WTC11 (cell line): Measurements from ENCODE around the gene AFF3. TPM values are rescaled to one million over a fixed set of nuclear protein-coding genes. Genes with fewer than 3 reads are reported as not detected.

Experiments
- ATAC-seq: fragments of 200-7000 bp; cut with Tn5 transposase; 2 replicates; pipeline ENCODE4 v1.10.0; 2021; ENCODE audit warnings: mild to moderate bottlenecking, moderate library complexity
- CTCF ChIA-PET: fragments of 300-600 bp; sonication (Branson Sonifier 250); formaldehyde crosslinking; loops from one replicate; lab custom pipeline; 2021; ENCODE audit warnings: antibody characterized with exemption; lab: Charles Lee
- POLR2A ChIA-PET: fragments of 350-600 bp; sonication (Branson Sonifier 250); formaldehyde crosslinking; loops from one replicate; lab custom pipeline; 2021; ENCODE audit warnings: antibody characterized with exemption; lab: Charles Lee
- DNase-seq: peaks from one replicate; pipeline ENCODE4 v3.0.0; 2021; ENCODE audit warnings: low spot score
- H3K27ac Mint-ChIP-seq: 2 replicates; pipeline ENCODE4 v1.8.0; 2021; ENCODE audit warnings: mixed read lengths
- H3K27me3 Mint-ChIP-seq: 2 replicates; pipeline ENCODE4 v1.8.0; 2021; ENCODE audit warnings: low read depth, mild to moderate bottlenecking, moderate library complexity, mixed read lengths
- H3K36me3 Mint-ChIP-seq: 2 replicates; pipeline ENCODE4 v1.8.0; 2021; ENCODE audit warnings: mixed read lengths
- H3K4me1 Mint-ChIP-seq: 2 replicates; pipeline ENCODE4 v1.8.0; 2022; ENCODE audit warnings: mixed read lengths
- H3K4me3 Mint-ChIP-seq: 2 replicates; pipeline ENCODE4 v1.8.0; 2021; ENCODE audit warnings: mild to moderate bottlenecking, moderate library complexity, mixed read lengths
- H3K9me3 Mint-ChIP-seq: 2 replicates; pipeline ENCODE4 v1.8.0; 2021; ENCODE audit warnings: mixed read lengths
- ATF1 ChIP-seq: sonication (generic); formaldehyde crosslinking; IDR thresholded peaks from 2 replicates; pipeline ENCODE4 v1.8.1; 2023; ENCODE audit warnings: mild to moderate bottlenecking, moderate library complexity, missing genetic modification reagents
- ATF3 ChIP-seq: sonication (generic); formaldehyde crosslinking; conservative IDR thresholded peaks from 2 replicates; pipeline ENCODE4 v1.8.1; 2022; ENCODE audit warnings: mild to moderate bottlenecking, missing genetic modification reagents
- CBFB ChIP-seq: sonication (generic); formaldehyde crosslinking; IDR thresholded peaks from 2 replicates; pipeline ENCODE4 v1.8.1; 2022; ENCODE audit warnings: mild to moderate bottlenecking, low read depth, missing genetic modification reagents
- GABPB1 ChIP-seq: sonication (generic); formaldehyde crosslinking; IDR thresholded peaks from 2 replicates; pipeline ENCODE4 v1.8.1; 2023; ENCODE audit warnings: mild to moderate bottlenecking, missing genetic modification reagents
- GRHL2 ChIP-seq: fragments of 250-450 bp; sonication (Bioruptor Pico); IDR thresholded peaks from 2 replicates; pipeline ENCODE4 v1.8.0; 2022; ENCODE audit warnings: mild to moderate bottlenecking, moderate library complexity; ENCODE audit not compliant: insufficient replicate concordance, severe bottlenecking
- IRF1 ChIP-seq: sonication (generic); formaldehyde crosslinking; IDR thresholded peaks from 2 replicates; pipeline ENCODE4 v1.8.0; 2023; ENCODE audit warnings: missing genetic modification reagents
- IRF2 ChIP-seq: sonication (generic); formaldehyde crosslinking; IDR thresholded peaks from 2 replicates; pipeline ENCODE4 v1.8.0; 2022; ENCODE audit warnings: low read depth, missing genetic modification reagents, borderline replicate concordance
- JAZF1 ChIP-seq: fragments of 250-450 bp; sonication (Bioruptor Pico); IDR thresholded peaks from 2 replicates; pipeline ENCODE4 v1.9.0; 2021; ENCODE audit warnings: moderate library complexity, mild to moderate bottlenecking, inconsistent platforms
- MLX ChIP-seq: sonication (generic); formaldehyde crosslinking; IDR thresholded peaks from 2 replicates; pipeline ENCODE4 v1.8.1; 2023; ENCODE audit warnings: mild to moderate bottlenecking, missing genetic modification reagents, moderate library complexity
- NFE2L1 ChIP-seq: sonication (generic); formaldehyde crosslinking; IDR thresholded peaks from 2 replicates; pipeline ENCODE4 v1.8.1; 2023; ENCODE audit warnings: missing genetic modification reagents
- NR1H2 ChIP-seq: sonication (generic); formaldehyde crosslinking; IDR thresholded peaks from 2 replicates; pipeline ENCODE4 v1.9.0; 2021; ENCODE audit warnings: mild to moderate bottlenecking, moderate library complexity, missing genetic modification reagents
- PRDM15 ChIP-seq: sonication (generic); formaldehyde crosslinking; IDR thresholded peaks from 2 replicates; pipeline ENCODE4 v1.8.0; 2022; ENCODE audit warnings: missing genetic modification reagents
- TEAD4 ChIP-seq: sonication (generic); formaldehyde crosslinking; IDR thresholded peaks from 2 replicates; pipeline ENCODE4 v1.8.0; 2022; ENCODE audit warnings: mild to moderate bottlenecking, missing genetic modification reagents
- ZBTB21 ChIP-seq: sonication (generic); formaldehyde crosslinking; IDR thresholded peaks from 2 replicates; pipeline ENCODE4 v1.8.1; 2023; ENCODE audit warnings: mild to moderate bottlenecking, missing genetic modification reagents, borderline replicate concordance
- ZNF232 ChIP-seq: sonication (generic); formaldehyde crosslinking; IDR thresholded peaks from 2 replicates; pipeline ENCODE4 v1.8.0; 2022; ENCODE audit warnings: mild to moderate bottlenecking, missing genetic modification reagents
- ZNF263 ChIP-seq: sonication (generic); formaldehyde crosslinking; IDR thresholded peaks from 2 replicates; pipeline ENCODE4 v1.8.1; 2022; ENCODE audit warnings: low read depth, mild to moderate bottlenecking, moderate library complexity, missing genetic modification reagents
- total RNA-seq: library from RNA; stranded (reverse); gene quantifications from 3 replicates; pipeline ENCODE4 v1.2.3, GENCODE V29; 2021
- TF ChIP-seq, protein P1 (sequence below): sonication (generic); formaldehyde crosslinking; IDR thresholded peaks from 2 replicates; pipeline ENCODE4 v1.8.0; 2022; ENCODE audit warnings: mild to moderate bottlenecking, missing genetic modification reagents
- TF ChIP-seq, protein P2 (sequence below): fragments of 200-600 bp; IDR thresholded peaks from 2 replicates; pipeline ENCODE4 v1.8.0; 2022; ENCODE audit warnings: antibody characterized with exemption
- TF ChIP-seq, protein P3 (sequence below): sonication (generic); formaldehyde crosslinking; IDR thresholded peaks from 2 replicates; pipeline ENCODE4 v1.8.1; 2022; ENCODE audit warnings: mild to moderate bottlenecking, missing genetic modification reagents, moderate library complexity, borderline replicate concordance
- TF ChIP-seq, protein P4 (sequence below): fragments of 250-450 bp; sonication (Bioruptor Pico); IDR thresholded peaks from 2 replicates; pipeline ENCODE4 v2.1.2; 2022; ENCODE audit warnings: mild to moderate bottlenecking, moderate library complexity

Gene AFF3
- total RNA-seq, 1 experiment from 2014 or later: 1.2 TPM

GRCh38 chr2:100015849-100016248 is 126.5 kb downstream of the AFF3 start:
- POLR2A ChIA-PET: no interaction called here
- no peaks in the 10 kb centered on the region for H3K9me3 Mint-ChIP-seq
- no peak overlapping the region for H3K4me3 Mint-ChIP-seq
- TF ChIP-seq CBFB (CRISPR knock-in tag) (no peak), TEAD4 (CRISPR knock-in tag) (no peak), JAZF1 (CRISPR knock-in tag) (no peak), ZNF232 (CRISPR knock-in tag) (no peak), ZBTB21 (CRISPR knock-in tag) (no peak), MLX (CRISPR knock-in tag) (no peak), IRF2 (CRISPR knock-in tag) (no peak), NR1H2 (CRISPR knock-in tag) (no peak), ATF3 (CRISPR knock-in tag) (no peak), ATF1 (no peak), NFE2L1 (CRISPR knock-in tag) (no peak), GRHL2 (CRISPR knock-in tag) (no peak), GABPB1 (CRISPR knock-in tag) (no peak), PRDM15 (no peak), ZNF263 (no peak), IRF1 (CRISPR knock-in tag) (no peak)
- TF ChIP-seq, protein P1, sequence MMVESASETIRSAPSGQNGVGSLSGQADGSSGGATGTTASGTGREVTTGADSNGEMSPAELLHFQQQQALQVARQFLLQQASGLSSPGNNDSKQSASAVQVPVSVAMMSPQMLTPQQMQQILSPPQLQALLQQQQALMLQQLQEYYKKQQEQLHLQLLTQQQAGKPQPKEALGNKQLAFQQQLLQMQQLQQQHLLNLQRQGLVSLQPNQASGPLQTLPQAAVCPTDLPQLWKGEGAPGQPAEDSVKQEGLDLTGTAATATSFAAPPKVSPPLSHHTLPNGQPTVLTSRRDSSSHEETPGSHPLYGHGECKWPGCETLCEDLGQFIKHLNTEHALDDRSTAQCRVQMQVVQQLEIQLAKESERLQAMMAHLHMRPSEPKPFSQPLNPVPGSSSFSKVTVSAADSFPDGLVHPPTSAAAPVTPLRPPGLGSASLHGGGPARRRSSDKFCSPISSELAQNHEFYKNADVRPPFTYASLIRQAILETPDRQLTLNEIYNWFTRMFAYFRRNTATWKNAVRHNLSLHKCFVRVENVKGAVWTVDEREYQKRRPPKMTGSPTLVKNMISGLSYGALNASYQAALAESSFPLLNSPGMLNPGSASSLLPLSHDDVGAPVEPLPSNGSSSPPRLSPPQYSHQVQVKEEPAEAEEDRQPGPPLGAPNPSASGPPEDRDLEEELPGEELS: no peak
- TF ChIP-seq, protein P2, sequence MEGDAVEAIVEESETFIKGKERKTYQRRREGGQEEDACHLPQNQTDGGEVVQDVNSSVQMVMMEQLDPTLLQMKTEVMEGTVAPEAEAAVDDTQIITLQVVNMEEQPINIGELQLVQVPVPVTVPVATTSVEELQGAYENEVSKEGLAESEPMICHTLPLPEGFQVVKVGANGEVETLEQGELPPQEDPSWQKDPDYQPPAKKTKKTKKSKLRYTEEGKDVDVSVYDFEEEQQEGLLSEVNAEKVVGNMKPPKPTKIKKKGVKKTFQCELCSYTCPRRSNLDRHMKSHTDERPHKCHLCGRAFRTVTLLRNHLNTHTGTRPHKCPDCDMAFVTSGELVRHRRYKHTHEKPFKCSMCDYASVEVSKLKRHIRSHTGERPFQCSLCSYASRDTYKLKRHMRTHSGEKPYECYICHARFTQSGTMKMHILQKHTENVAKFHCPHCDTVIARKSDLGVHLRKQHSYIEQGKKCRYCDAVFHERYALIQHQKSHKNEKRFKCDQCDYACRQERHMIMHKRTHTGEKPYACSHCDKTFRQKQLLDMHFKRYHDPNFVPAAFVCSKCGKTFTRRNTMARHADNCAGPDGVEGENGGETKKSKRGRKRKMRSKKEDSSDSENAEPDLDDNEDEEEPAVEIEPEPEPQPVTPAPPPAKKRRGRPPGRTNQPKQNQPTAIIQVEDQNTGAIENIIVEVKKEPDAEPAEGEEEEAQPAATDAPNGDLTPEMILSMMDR: no peak
- TF ChIP-seq, protein P3, sequence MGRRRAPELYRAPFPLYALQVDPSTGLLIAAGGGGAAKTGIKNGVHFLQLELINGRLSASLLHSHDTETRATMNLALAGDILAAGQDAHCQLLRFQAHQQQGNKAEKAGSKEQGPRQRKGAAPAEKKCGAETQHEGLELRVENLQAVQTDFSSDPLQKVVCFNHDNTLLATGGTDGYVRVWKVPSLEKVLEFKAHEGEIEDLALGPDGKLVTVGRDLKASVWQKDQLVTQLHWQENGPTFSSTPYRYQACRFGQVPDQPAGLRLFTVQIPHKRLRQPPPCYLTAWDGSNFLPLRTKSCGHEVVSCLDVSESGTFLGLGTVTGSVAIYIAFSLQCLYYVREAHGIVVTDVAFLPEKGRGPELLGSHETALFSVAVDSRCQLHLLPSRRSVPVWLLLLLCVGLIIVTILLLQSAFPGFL (CRISPR knock-in tag): no peak
- TF ChIP-seq, protein P4, sequence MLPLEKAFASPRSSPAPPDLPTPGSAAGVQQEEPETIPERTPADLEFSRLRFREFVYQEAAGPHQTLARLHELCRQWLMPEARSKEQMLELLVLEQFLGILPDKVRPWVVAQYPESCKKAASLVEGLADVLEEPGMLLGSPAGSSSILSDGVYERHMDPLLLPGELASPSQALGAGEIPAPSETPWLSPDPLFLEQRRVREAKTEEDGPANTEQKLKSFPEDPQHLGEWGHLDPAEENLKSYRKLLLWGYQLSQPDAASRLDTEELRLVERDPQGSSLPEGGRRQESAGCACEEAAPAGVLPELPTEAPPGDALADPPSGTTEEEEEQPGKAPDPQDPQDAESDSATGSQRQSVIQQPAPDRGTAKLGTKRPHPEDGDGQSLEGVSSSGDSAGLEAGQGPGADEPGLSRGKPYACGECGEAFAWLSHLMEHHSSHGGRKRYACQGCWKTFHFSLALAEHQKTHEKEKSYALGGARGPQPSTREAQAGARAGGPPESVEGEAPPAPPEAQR (CRISPR knock-in tag): no peak
- no peak for DNase-seq
- CTCF ChIA-PET: no interaction called here
- H3K27ac Mint-ChIP-seq: no peak overlapping the region
- no peak for ATAC-seq
- H3K27me3 Mint-ChIP-seq: no peaks in the 10 kb centered on the region
- H3K36me3 Mint-ChIP-seq: no peaks in the 10 kb centered on the region
- H3K4me1 Mint-ChIP-seq: no peaks in the 10 kb centered on the region
